Right lobe of liver (tissue), 4 donors: Measurements from ENCODE around the gene NCR2.

Experiments
- POLR2A ChIP-seq: fragments of 450-650 bp; IDR thresholded peaks from one replicate; pipeline ENCODE4 v1.6.1; 2017; ENCODE audit warnings: antibody characterized with exemption, mild to moderate bottlenecking
- TF ChIP-seq, protein P1 (sequence below), 4 donors: fragments of 200-600 bp in 3 of 4; fragments of 450-650 bp in 1 of 4; IDR thresholded peaks; one replicate each; pipeline versions ENCODE4 v1.5.1 to v1.8.0; 2016 to 2022; ENCODE audit warnings: antibody characterized with exemption in 4 of 4, mild to moderate bottlenecking in 2 of 4
- donor health status: DM: no; HTN: no; CAD: no.
- donor health status: DM: no; HTN: no; CAD: no.
- donor health status: DM: no; HTN: yes; CAD: no.

DNA sequence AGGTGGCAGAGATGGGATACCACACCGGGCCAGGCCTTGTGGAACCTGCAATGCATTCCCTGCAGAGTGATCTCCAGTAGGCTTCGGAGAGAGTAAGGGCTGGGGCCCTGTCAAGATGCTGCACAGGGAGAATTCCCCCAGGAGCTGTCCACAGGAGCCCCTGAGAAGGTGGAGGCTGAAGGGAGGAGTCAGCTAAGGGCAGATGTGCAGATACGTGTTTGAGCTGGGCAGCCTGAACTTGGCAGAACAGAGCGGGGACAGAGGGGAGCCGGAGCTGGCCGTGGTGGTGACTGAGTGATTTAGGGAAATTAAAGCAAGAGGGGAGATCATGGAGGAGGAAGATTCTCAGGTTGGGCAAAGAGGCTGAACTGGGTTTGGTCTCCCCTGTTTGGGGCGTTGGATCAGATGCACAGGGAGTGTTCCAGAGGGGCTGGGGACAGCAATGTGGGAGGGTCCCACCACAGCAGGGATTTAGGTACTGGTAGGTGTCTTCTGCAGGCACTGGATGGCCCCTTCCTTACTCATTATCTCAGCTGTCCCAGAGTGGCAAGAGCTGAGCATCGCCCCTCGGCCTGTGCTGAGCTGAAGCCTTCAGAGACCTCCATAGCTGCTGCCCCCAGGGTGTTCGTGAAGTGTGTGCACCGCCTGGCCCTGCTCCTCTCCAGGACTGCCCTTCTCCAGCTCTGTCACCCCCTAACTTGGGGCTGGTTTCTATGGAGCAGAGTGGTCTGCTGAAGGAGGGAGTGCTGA is 3.8 kb upstream of the NCR2 start:
- TF ChIP-seq POLR2A = no peak
- TF ChIP-seq, protein P1, sequence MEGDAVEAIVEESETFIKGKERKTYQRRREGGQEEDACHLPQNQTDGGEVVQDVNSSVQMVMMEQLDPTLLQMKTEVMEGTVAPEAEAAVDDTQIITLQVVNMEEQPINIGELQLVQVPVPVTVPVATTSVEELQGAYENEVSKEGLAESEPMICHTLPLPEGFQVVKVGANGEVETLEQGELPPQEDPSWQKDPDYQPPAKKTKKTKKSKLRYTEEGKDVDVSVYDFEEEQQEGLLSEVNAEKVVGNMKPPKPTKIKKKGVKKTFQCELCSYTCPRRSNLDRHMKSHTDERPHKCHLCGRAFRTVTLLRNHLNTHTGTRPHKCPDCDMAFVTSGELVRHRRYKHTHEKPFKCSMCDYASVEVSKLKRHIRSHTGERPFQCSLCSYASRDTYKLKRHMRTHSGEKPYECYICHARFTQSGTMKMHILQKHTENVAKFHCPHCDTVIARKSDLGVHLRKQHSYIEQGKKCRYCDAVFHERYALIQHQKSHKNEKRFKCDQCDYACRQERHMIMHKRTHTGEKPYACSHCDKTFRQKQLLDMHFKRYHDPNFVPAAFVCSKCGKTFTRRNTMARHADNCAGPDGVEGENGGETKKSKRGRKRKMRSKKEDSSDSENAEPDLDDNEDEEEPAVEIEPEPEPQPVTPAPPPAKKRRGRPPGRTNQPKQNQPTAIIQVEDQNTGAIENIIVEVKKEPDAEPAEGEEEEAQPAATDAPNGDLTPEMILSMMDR (IDR thresholded peaks at IDR 0.05) = no peak
